HPDE6-E6E7 (cell line): ENCODE data around the gene ZNF592.

ENCODE experiments used
- DNase-seq: peaks from one replicate; pipeline ENCODE4 v3.0.0; 2011; ENCODE audit warnings: missing footprints; ENCODE audit errors: extremely low spot score

ZNF592 gene, protein sequence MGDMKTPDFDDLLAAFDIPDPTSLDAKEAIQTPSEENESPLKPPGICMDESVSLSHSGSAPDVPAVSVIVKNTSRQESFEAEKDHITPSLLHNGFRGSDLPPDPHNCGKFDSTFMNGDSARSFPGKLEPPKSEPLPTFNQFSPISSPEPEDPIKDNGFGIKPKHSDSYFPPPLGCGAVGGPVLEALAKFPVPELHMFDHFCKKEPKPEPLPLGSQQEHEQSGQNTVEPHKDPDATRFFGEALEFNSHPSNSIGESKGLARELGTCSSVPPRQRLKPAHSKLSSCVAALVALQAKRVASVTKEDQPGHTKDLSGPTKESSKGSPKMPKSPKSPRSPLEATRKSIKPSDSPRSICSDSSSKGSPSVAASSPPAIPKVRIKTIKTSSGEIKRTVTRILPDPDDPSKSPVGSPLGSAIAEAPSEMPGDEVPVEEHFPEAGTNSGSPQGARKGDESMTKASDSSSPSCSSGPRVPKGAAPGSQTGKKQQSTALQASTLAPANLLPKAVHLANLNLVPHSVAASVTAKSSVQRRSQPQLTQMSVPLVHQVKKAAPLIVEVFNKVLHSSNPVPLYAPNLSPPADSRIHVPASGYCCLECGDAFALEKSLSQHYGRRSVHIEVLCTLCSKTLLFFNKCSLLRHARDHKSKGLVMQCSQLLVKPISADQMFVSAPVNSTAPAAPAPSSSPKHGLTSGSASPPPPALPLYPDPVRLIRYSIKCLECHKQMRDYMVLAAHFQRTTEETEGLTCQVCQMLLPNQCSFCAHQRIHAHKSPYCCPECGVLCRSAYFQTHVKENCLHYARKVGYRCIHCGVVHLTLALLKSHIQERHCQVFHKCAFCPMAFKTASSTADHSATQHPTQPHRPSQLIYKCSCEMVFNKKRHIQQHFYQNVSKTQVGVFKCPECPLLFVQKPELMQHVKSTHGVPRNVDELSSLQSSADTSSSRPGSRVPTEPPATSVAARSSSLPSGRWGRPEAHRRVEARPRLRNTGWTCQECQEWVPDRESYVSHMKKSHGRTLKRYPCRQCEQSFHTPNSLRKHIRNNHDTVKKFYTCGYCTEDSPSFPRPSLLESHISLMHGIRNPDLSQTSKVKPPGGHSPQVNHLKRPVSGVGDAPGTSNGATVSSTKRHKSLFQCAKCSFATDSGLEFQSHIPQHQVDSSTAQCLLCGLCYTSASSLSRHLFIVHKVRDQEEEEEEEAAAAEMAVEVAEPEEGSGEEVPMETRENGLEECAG (N-terminal part only)

GRCh38 chr15:84748274-84749110 lies at the start of gene ZNF592:
ZNF592 (plus strand) TSS chr15:84748592; CDS start chr15:84782676, 34,084 bp downstream.
- peak; percentile 66 for DNase-seq

- DNase-seq, result no peak
Observed at GRCh38 chr15:84699538-84700191, 48.7 kb upstream of the ZNF592 start.

GRCh38 chr15:84702961-84703482 lies 45.4 kb upstream of the ZNF592 start:
- DNase-seq, result no peak

- DNase-seq, result no peak
Observed at GRCh38 chr15:84703808-84704207, 44.6 kb upstream of the ZNF592 start.

GRCh38 chr15:84714372-84714771 lies 34.0 kb upstream of the ZNF592 start:
- DNase-seq, result no peak

- no peak for DNase-seq
Observed at GRCh38 chr15:84714821-84715220, 33.6 kb upstream of the ZNF592 start.

- DNase-seq, result peak; percentile 28
Observed at GRCh38 chr15:84715441-84716035, 32.9 kb upstream of the ZNF592 start.

- peak; percentile 98 for DNase-seq
Observed at GRCh38 chr15:84716036-84716732, 32.2 kb upstream of the ZNF592 start, which contains the start of gene SEC11A. SEC11A (minus strand) TSS chr15:84716139; CDS start chr15:84716075, 64 bp downstream.

DNA sequence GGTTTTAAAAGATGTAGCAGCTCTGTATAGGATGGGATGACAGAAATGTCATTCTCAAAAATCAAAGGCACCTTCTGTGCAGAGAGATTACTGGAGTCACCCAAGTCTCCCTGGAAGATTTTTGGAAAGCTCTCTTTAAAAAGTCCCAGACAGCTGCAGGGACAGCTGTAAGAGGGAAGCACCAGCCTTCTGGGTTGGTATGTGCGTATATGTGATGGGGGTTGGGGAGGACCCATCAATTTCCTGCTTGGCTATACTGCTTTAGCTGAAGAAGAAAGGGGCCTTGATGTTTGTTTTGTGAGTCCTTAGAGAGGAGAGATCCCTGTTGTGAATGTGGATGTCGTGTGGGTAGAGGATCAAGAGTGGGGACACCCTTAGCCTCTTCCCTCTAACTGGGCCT lies 27.0 kb upstream of the ZNF592 start:
- DNase-seq, result no peak

GRCh38 chr15:84722628-84723027 lies 25.8 kb upstream of the ZNF592 start:
- DNase-seq, result no peak

- no peak for DNase-seq
Observed at GRCh38 chr15:84725001-84725491, 23.3 kb upstream of the ZNF592 start.

DNA sequence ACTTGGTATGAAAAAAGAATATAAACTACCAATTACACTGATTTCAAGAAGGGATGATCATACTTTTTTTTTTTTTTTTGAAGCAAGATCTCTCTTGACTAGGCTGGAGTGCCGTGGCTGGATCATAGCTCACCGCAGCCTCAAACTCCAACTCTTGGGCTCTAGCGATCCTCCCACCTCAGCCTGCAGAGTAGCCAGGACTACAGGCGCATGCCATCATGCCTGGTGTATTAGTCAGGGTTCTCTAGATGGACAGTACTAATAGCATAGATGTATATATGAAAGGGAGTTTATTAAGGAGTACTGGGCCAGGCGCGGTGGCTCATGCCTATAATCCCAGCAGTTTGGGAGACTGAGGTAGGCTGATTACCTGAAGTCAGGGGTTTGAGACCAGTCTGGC lies 21.0 kb upstream of the ZNF592 start:
- DNase-seq, result no peak

DNA sequence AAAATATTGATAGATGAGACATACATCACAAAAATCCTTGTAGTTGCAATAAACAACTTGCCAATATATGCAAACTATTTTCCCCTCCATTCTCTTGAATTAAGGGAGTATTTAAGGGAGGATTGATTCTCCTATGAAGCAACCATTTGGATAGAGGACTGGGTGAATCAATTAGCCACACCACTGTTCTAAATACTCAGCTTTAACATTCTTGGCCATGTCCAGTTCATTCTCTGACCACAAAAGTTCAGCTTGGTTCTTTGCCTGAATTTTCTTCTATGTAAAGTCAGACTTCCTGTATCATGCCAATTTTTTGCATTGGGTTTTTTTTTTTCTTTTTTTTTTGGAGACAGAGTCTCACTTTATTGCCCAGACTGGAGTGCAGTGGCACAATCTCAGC lies 16.6 kb upstream of the ZNF592 start:
- no peak for DNase-seq

DNA sequence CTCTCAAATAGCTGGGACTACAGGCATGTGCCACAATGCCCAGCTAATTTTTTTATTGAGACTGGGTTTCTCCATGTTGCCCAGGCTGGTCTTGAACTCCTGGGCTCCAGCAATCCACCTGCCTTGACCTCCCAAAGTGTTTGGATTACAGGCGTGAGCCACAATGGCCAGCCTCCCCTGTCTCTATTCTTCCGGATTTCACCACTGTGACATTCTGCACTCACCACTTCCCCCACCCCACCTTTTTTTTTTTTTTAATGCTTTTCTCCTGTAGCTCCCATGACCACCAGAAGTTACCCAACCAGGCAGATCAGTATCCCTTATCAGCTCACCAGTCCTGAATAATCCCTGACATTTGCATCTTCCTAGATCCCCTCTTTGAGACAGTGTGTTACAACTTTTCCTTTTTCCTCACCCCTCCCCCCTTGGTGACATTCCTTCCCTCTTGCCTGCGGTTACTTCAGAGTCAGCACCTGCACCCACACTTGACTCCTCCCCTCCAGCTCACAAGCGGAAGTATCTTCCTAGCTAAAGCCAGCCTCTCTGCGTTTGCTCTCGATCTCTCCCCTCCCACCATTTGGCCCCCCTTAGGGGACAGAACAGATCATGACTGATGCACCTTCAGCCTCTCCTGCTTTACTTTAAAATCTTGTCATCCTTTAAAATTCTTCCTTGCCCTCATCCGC lies 13.5 kb upstream of the ZNF592 start:
- DNase-seq, result peak; percentile 73

DNA sequence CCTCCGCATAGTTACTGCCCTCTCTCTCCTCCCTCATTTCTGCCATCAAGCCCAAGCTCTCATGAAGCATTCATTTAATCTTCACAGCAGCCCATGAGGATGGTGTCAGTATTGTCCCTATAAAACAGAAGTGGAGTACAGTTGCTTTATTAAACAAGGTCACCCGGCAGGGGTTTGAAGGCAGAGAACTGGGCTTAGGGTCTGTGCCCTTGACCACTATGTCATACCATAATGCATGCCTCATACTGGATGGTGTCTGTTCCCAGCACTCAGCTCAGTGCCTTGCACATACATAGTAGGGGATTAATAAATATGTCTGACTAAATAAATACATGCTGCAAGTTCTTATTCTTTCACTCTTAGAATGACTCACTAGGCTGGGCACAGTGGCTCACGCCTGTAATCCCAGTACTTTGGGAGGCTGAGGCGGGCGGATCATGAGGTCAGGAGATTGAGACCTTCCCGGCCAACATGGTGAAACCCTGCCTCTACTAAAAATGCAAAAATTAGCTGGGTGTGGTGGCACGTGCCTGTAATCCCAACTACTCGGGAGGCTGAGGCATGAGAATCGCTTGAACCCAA lies 12.8 kb upstream of the ZNF592 start:
- DNase-seq, result peak; percentile 27

DNA sequence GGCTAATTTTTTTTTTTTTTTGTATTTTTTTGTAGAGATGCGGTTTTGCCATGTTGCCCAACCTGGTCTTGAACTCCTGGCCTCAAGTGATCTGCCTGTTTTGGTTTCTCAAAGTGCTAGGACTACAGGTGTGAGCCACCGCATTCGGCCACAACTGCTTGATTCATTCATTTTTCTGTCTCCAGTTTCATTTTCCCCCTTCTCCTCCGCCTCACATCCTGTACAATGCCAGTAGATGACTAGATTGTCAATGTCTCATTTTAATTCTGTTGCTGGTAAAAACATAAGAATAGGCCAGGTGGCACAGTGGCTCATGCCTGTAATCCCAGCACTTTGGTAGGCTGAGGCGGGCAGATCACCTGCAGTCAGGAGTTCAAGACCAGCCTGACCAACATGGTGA lies 12.0 kb upstream of the ZNF592 start:
- DNase-seq, result no peak

- no peak for DNase-seq
Observed at GRCh38 chr15:84737005-84737404, 11.4 kb upstream of the ZNF592 start.

DNA sequence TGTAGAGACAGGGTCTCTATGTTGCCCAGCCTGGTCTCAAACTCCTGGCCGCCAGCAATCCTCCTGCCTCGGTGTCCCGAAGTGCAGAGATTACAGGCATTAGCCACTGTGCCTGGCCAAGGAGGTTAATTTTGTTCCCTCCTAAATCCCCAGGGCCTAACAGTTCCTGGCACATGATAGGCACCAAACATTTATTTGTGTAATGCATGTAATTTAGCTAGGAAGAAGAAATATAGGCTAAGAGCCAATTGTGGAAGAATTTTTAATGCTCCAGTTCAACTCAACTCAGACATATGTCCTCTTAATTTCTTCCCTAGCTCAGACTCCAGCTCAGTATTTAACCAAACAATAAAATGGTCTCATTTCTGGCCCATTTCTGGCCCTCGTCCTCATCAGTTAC lies 7.7 kb upstream of the ZNF592 start:
- DNase-seq, result no peak
